GM19193 (cell line): ENCODE results near the gene ABCG5.

ENCODE experiments used
- POLR2A ChIP-seq: IDR thresholded peaks from 4 replicates; pipeline ENCODE4 v1.6.1; 2011; ENCODE audit not compliant: insufficient read depth, insufficient read length; ENCODE audit errors: extremely low read depth

ABCG5 gene

DNA sequence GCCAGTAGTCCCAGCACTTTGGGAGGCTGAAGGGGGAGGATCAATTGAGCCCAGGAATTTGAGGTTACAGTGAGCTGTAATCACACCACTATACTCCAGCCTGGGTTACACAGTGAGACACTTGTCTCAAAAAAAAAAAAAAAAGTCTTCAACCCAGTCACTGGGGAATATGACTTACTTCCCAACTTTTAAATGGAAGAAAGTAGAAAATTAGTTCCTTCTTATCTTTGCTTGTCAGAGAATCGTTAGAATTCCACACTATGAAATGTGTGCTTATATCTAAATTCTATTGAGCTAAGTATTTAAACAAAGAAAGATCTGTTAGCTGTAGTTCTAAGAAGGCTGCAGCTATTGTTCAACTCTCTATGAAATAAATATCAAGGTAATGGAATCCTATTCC lies 42.4 kb downstream of the ABCG5 start:
- TF ChIP-seq POLR2A, result no peak

DNA sequence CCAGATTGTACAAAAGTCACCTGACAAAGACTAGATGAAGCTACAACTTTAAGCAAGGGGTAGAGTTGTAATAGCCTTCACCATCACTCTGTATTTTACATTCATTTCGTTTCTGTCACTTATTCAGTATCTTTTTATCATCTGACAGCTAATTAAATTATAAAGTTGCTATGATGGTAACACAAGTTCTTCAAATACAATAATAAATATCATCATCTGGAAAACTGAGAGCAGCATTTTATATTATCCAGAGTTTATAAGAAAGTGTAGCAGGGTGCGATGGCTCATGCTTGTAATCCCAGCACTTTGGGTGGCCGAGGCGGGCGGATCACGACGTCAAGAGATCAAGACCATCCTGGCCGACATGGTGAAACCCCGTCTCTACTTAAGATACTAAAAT lies 43.7 kb downstream of the ABCG5 start:
- TF ChIP-seq POLR2A, result no peak

DNA sequence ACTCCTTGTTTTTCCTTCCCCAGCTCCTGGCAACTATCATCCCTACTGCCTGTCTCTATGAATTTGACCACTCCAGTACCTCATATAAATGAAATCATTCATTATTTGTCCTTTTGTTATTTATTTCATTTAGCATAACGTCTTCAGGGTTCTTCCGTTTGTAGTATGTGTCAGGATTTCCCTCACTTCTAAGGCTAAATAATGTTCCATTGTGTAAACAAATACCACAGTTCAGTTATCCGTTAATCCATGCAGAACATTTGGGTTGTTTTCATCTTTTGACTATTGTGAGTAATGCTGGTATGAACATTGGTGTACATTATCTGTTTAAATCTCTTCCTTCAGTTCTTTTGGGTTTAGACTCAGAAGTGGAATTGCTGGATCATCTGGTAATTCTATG lies 46.0 kb downstream of the ABCG5 start:
- TF ChIP-seq POLR2A, result no peak

DNA sequence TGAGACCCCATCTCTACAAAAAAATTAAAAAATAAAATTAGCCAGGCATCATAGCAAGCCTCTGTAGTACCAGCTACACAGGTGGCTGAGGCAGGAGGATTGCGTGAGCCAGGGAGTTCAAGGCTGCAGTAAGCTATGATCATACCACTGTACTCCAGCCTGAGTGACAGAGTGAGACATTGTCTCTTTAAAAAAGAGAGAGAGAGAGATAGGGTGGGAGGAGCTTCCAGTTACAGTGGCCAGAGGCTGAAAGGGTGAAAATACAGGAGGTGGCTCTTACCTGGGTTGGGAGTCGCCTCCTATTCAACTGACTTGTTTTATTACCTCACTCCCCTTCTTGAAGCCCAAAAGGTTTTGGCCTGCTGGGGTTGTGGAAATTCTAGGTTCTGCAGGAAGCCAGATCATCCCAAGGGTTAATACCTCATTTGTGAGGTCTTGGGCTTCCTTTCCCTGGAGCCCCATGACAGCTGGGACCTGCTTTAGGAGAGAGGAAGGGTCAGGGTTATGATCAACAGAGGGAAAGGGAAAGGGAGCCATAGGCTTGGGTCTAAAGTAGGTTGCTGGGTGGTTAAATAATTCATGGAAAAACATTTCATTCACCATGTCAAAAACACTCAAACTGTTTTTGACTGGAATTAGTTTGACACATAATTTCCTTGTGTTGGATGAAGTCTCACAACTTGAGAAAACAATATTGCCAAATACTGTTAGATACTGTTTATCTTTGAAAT lies 47.4 kb downstream of the ABCG5 start:
- no peak for TF ChIP-seq POLR2A

DNA sequence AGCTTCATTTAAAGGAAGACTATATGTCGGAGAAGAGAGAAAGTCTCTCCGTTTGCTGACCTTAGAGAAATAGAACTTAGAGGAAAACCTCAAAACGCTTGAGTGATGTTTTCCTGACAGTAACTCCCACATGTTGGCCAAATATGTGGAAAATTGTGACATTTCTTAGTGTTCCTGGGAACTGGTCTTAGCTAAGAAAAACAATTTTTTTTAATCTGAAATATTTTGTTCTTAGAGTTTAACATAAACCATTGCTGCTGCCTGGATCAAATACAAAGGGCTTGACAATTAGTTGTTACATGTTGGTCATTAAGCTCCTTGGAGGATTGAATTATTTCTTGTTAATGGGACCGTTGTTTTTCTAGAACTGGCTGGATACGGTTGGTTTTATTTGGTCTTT lies 48.5 kb downstream of the ABCG5 start:
- no peak for TF ChIP-seq POLR2A

DNA sequence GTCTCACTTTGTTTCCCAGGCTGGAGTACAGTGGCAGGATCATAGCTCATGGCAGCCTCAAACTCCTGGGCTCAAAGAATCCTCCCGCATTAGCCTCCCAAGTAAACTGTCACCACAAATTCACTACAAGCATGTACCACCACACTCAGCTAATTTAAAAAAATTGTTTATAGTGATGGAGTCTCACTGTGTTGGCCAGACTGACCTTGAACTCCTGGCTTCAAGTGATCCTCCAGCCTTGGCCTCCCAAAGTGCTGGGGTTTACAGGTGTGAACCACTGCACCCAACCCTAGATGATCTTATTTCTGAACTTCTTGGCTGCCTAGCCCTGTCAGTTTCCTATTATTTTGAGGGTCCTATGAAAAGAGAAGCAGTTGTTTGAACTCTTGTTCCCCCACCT lies 50.0 kb downstream of the ABCG5 start:
- no peak for TF ChIP-seq POLR2A

DNA sequence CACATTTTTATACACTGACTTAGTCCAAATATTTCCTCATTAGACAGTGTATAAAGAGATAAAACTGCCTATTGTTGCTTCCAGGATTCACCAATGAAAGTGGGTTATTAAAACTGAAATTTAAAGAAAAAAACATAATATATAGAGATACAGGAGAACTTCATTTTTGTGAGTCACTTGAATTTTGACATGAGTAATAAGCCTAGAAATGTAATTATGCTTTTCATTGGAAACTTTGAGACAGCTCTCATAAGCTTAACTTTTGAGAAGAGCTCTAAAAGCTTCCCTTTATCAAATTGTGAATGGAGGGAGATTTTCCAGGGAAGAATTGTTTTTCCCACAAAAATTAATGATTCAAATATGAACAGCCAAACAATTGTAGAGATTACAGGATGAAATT lies 50.7 kb downstream of the ABCG5 start:
- TF ChIP-seq POLR2A, result no peak

DNA sequence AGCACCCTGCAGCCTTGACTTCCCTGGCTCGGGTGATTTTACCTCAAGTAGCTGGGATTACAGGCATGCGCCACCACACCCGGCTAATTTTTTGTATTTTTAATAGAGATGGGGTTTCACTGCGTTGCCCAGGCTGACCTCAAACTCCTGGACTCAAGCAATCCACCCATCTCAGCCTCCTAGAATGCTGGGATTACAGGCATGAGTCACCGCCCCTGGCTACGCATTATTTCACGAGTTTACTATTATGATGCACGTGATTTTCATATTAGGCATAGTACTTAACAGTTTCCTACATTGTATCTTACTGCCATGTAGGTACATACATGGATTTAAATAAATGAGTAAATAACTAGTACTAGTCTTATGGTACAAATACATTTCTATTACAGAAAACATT lies 60.4 kb downstream of the ABCG5 start:
- no peak for TF ChIP-seq POLR2A

DNA sequence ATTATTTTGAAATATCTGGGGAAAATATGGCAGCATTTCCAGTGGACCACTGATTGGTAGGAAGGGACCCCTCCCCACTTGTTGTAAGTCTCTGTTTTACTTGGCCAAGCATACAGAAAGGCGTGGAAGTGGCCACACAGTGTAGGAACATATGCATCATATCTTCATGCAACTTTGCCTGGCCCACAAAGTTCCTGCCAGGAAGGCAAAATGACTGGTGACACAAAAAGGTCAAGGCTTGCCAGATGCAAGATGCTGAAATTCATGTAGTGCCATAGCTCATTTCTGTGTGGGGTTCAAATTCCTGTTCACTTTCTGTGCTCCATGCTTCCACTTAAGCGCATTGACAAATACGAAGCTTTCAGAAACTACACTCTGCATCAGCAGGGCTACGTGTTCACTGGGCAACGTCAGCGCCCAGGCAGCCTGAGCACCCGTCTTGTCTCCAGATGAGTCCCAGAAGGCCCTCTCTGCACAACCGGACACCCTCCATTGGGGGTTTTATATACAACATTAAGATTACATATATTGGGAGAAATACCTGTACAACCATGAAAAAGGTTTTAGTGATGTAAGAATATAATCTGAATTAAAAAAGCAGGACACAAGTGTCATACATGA lies 61.2 kb downstream of the ABCG5 start:
- TF ChIP-seq POLR2A, result no peak

DNA sequence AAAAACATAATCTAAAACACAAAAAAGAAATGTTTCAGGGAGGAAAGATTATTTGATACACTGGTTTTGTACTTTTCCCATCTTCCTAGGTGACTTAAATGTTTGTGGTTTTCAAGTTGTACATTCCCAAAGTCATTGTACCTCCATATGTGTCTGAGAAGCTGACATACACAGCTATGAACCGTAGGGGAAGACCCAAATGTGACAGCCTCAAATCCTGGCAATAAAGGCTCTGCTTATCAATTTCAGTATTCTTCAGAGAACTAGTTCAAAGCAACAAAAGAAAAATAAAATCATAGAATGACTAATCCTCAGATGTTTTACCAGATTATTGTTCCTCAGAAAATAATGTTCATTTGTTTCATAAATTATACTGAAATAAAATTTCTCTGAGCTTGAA lies 62.3 kb downstream of the ABCG5 start:
- TF ChIP-seq POLR2A, result no peak

DNA sequence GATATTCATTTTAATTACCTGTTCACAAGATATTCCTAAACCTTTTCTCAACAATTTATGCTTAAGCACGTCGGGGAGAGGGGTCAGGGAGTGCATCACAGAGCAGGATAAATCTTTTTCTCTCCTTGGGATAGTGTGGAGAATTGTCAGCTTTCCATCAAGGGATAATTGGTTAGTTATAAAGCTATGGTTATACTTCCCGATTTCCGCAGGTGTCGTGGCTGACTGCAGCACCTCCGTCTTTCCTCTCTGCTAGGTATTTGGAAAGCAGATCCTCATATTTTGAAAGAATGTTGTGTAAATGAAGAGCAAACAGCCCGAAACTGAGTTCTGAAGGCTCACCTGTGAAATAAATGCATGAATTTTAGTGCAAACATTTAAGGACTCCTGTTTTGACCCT lies 64.0 kb downstream of the ABCG5 start:
- no peak for TF ChIP-seq POLR2A

DNA sequence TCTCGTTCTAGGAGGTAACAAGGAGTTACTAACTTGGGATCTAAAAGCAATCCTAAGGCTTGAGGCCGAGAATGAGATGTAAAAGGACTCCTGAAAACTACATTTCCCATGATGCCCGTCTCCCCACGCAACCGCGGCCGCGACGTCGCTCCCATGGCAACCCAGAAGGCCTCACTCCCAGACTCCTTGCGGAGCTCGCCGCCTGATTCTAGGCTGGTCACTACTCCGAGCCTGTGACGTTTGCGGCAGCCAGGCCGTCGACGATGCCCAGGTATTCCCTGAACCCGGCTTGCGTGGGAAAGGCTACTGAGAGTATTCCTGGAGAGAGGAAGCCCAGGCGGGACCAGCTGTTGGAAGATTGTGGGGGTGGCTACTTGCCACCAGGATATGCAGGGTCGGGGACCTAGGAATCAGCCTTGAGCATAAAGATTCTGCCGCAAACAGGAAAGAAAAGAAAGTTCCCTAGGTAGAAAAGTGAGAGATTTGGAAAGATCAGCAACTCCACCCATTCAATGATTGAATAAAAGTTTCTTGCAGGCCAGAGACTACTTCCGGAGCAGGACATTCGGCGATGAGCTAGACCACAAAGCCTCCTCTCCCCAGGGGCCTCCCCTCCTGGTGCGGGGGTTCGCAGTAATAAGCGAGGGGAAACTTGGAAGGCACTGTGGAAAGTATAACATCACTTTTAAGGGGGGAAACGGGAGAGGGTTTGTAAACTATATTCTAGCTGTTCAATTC lies 64.6 kb downstream of the ABCG5 start, which contains the start of gene DYNC2LI1:
Gene DYNC2LI1, plus strand, starts transcription at position 164 of the 738 bp plus-strand sequence. Its CDS starts 100 bp downstream, at position 264.
- TF ChIP-seq POLR2A, result peak; percentile 54

DNA sequence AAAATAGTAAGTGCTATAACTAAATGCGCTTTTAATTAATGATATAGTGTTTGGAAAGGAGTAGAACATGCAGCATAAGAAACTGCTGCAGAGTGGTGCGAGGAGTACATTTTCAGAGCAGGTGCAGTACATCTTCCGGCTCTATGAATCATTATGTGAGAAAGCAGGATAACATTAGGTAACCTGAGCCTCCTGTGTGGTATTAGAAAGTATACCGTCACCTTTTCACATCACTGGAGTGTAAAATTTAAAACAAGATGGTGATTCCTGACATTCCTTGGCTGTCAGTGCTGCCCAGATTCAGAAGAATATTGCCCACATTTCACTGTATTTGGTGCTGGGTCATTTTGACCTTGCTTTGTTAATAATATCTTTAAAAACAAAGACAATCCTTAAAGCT lies 72.6 kb downstream of the ABCG5 start:
- no peak for TF ChIP-seq POLR2A

DNA sequence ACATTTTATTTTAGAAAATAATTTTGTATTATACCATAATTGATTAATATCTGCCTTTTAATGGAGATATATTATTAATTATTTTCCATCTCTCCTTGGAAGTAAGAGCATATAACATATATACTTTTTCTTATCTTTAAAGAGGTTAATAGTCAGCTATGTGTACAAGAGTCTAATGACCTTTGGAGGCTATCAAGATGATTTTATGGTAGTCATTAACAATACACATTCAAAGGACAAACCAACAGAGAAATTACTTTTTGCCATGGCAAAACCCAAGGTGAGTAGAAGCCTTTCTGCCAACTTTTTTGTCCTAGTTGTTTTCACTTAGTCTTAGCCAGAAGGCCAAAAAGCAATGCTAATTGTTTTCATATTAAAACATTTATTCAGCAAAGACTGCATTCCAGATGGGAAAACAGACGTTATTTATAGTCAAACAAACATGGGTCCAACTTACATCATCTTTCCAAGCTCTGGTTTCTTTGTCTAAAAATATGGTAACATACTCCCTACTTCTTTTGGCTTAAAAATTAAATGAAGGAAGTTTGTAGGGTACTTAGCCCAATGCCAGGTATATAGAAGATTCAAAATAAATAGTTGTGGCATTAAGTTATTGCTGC lies 74.4 kb downstream of the ABCG5 start:
- TF ChIP-seq POLR2A, result no peak

DNA sequence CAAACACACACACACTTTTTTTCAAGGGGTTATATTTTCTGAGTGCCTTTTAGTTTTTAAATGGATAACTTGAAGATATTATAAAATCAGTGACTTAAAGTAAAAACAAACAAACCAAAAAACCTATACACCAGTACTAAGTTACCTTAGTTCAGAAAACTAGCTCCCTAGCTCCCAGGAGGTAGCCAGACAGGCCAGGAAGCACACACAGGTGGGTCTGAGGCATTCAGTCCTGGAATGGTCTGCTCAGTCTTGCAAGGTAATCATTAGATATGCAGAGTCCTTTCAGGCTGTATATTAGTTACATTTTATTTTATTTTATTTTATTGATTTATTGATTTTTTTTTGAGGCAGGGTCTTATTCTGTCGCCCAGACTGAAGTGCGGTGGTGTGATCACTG lies 75.5 kb downstream of the ABCG5 start:
- no peak for TF ChIP-seq POLR2A
